Testis (tissue), 2 donors: ENCODE measurements around the gene KCNC2.

Experiments
- CTCF ChIP-seq, 3 experiments: fragments of 450-650 bp in 2 of 3; fragments of 200-600 bp in 1 of 3; sonication (generic) in 1 of 3; IDR thresholded peaks; one replicate each; pipeline ENCODE4 v1.5.1; 2016 to 2019; ENCODE audit warnings: antibody characterized with exemption in 3 of 3, mild to moderate bottlenecking in 2 of 3, moderate library complexity in 1 of 3
- POLR2A ChIP-seq: fragments of 450-650 bp; IDR thresholded peaks from one replicate; pipeline ENCODE4 v1.6.1; 2017; ENCODE audit warnings: antibody characterized with exemption, mild to moderate bottlenecking, moderate library complexity

GRCh38 chr12:75209812-75210138 is at the start of gene KCNC2:
- TF ChIP-seq CTCF (IDR thresholded peaks at IDR 0.05) (no peak), POLR2A (no peak)
